A549 (cell line): Measurements from ENCODE around the gene STAT5A. TPM values are rescaled to one million over a fixed set of nuclear protein-coding genes. Genes with fewer than 3 reads are reported as not detected.

Experiments used
- ATAC-seq, 2 experiments: fragments of 200-7000 bp in 1 of 2; fragments of >200 bp in 1 of 2; cut with Nextera tagmentation in 1 of 2; cut with Tn5 transposase in 1 of 2; 3 replicates each; pipeline versions ENCODE4 v1.8.0 to v1.9.1; 2018 to 2020; ENCODE audit warnings: mild to moderate bottlenecking in 1 of 2, moderate library complexity in 1 of 2
- CTCF ChIA-PET: fragments of 300-600 bp; sonication (Branson Sonifier 250); formaldehyde crosslinking; extraction: SDS; loops from one replicate; lab custom pipeline; 2021; ENCODE audit warnings: antibody characterized with exemption, inconsistent platforms; lab: Yijun Ruan, JAX
- POLR2A ChIA-PET: fragments of 350-600 bp; formaldehyde crosslinking; extraction: SDS; loops from one replicate; lab custom pipeline; 2021; ENCODE audit warnings: antibody characterized with exemption, inconsistent platforms; lab: Yijun Ruan, JAX
- DNase-seq, 2 experiments: peaks; one replicate each; pipeline versions ENCODE4 v3.0.0 to v3.0.0-alpha.2; 2011 to 2016; ENCODE audit warnings: low read depth in 1 of 2, low spot score in 1 of 2
- FAIRE-seq: peaks from 2 replicates; lab custom pipeline; 2011; peaks lifted over from hg19 to GRCh38; lab: Jason Lieb, UNC
- H3K27ac ChIP-seq, 2 experiments: fragments of >200 bp; sonication (Bioruptor Twin); formaldehyde crosslinking; 3 replicates each; pipeline ENCODE4 v1.5.1; 2016 to 2017
- H3K4me1 ChIP-seq: fragments of >200 bp; sonication (Bioruptor Twin); formaldehyde crosslinking; 3 replicates; pipeline ENCODE4 v1.6.1; 2016
- H3K4me2 ChIP-seq: fragments of >200 bp; sonication (Bioruptor Twin); formaldehyde crosslinking; 3 replicates; pipeline ENCODE4 v1.6.1; 2016
- H3K4me3 ChIP-seq: fragments of >200 bp; sonication (Bioruptor Twin); formaldehyde crosslinking; 3 replicates; pipeline ENCODE4 v1.5.1; 2016
- H3K9me3 ChIP-seq: fragments of >200 bp; sonication (Bioruptor Twin); formaldehyde crosslinking; 3 replicates; pipeline ENCODE4 v1.6.1; 2016
- CBX2 ChIP-seq: fragments of 200-600 bp; sonication (generic); IDR thresholded peaks from 2 replicates; pipeline ENCODE4 v1.6.1; 2016; ENCODE audit warnings: low read depth, mild to moderate bottlenecking, borderline replicate concordance
- CHD2 ChIP-seq: fragments of 150-350 bp; IDR thresholded peaks from 2 replicates; pipeline ENCODE4 v1.6.1; 2014; ENCODE audit warnings: low read length; ENCODE audit not compliant: partially characterized antibody
- CHD4 ChIP-seq: fragments of 200-600 bp; sonication (generic); IDR thresholded peaks from 2 replicates; pipeline ENCODE4 v1.6.1; 2016; ENCODE audit warnings: antibody characterized with exemption, mild to moderate bottlenecking, borderline replicate concordance
- EHF ChIP-seq: fragments of 250-450 bp; sonication (Bioruptor Pico); IDR thresholded peaks from 2 replicates; pipeline ENCODE4 v1.5.0; 2020; ENCODE audit warnings: mild to moderate bottlenecking
- ELK1 ChIP-seq: fragments of 150-350 bp; IDR thresholded peaks from 2 replicates; pipeline ENCODE4 v1.6.1; 2014; ENCODE audit warnings: low read depth, mild to moderate bottlenecking, low read length
- FOSB ChIP-seq: fragments of 250-450 bp; sonication (Bioruptor Pico); IDR thresholded peaks from 2 replicates; pipeline ENCODE4 v1.5.0; 2020; ENCODE audit warnings: mild to moderate bottlenecking, moderate library complexity
- FOSL2 ChIP-seq, 2 experiments: fragments of 450-650 bp in 1 of 2; fragments of >200 bp in 1 of 2; sonication (Bioruptor Twin) in 1 of 2; formaldehyde crosslinking; IDR thresholded peaks; 2 replicates each; pipeline versions ENCODE4 v1.5.0 to v1.6.1; 2016 to 2020; ENCODE audit warnings: mild to moderate bottlenecking in 1 of 2, moderate library complexity in 1 of 2
- FOXS1 ChIP-seq: fragments of 250-450 bp; sonication (Bioruptor Pico); IDR thresholded peaks from 2 replicates; pipeline ENCODE4 v1.5.0; 2020; ENCODE audit warnings: mild to moderate bottlenecking, moderate library complexity
- HOXA7 ChIP-seq: fragments of 250-450 bp; sonication (Bioruptor Pico); IDR thresholded peaks from 2 replicates; pipeline ENCODE4 v1.5.0; 2020; ENCODE audit warnings: mild to moderate bottlenecking, moderate library complexity
- HOXB5 ChIP-seq: fragments of 250-450 bp; sonication (Bioruptor Pico); IDR thresholded peaks from 2 replicates; pipeline ENCODE4 v1.5.0; 2020; ENCODE audit warnings: mild to moderate bottlenecking, moderate library complexity
- JUN ChIP-seq, 2 experiments: fragments of >200 bp; sonication (Bioruptor Twin); formaldehyde crosslinking; IDR thresholded peaks; 2 replicates in 1 of 2; 3 replicates in 1 of 2; pipeline ENCODE4 v1.6.1; 2016 to 2017
- MAX ChIP-seq: IDR thresholded peaks from 2 replicates; pipeline ENCODE4 v1.6.1; 2012
- NFE2L2 ChIP-seq: fragments of 150-350 bp; conservative IDR thresholded peaks from 2 replicates; pipeline ENCODE4 v1.6.1; 2014; ENCODE audit warnings: low read length
- PHF8 ChIP-seq: fragments of 200-600 bp; sonication (generic); IDR thresholded peaks from 2 replicates; pipeline ENCODE4 v1.6.1; 2016; ENCODE audit warnings: low read depth, mild to moderate bottlenecking, antibody characterized with exemption, moderate library complexity, borderline replicate concordance
- POLR2A ChIP-seq: IDR thresholded peaks from 2 replicates; pipeline ENCODE4 v1.6.1; 2012; ENCODE audit warnings: mild to moderate bottlenecking, low read length
- RCOR1 ChIP-seq: fragments of 150-350 bp; IDR thresholded peaks from 2 replicates; pipeline ENCODE4 v1.6.1; 2014; ENCODE audit warnings: antibody characterized with exemption, low read length, low read depth
- RFX5 ChIP-seq: fragments of 450-650 bp; IDR thresholded peaks from 2 replicates; pipeline ENCODE4 v1.7.1; 2014; ENCODE audit warnings: antibody characterized with exemption, mild to moderate bottlenecking, moderate library complexity
- TP53 ChIP-seq: fragments of 250-450 bp; sonication (Bioruptor Pico); IDR thresholded peaks from 2 replicates; pipeline ENCODE4 v1.5.0; 2021; ENCODE audit warnings: mild to moderate bottlenecking, moderate library complexity
- ZSCAN20 ChIP-seq: fragments of 250-450 bp; sonication (Bioruptor Pico); IDR thresholded peaks from 2 replicates; pipeline ENCODE4 v1.8.0; 2022; ENCODE audit warnings: mild to moderate bottlenecking, moderate library complexity
- WGBS: methylation state at CpG from one replicate; pipeline ENCODE4 v1.1.6; 2017; ENCODE audit errors: missing lambda C conversion rate; 5-methylcytosine and 5-hydroxymethylcytosine counted together
- polyA plus RNA-seq, 4 experiments: library from polyadenylated mRNA; depleted of rRNA in 3 of 4; stranded (reverse); fragments of >200 nt; fragmentation: RNase III in 1 of 4; extraction: RNeasy Plus Mini Kit Qiagen cat#74134 plus additional on column Dnase treatment in 1 of 4; gene quantifications; 2 replicates in 3 of 4; 3 replicates in 1 of 4; pipeline ENCODE4 v1.2.3, GENCODE V29; 2011 to 2017
- TF ChIP-seq, protein P1 (sequence below): fragments of >200 bp; sonication (Bioruptor Twin); formaldehyde crosslinking; IDR thresholded peaks from 3 replicates; pipeline ENCODE4 v1.6.1; 2016
- TF ChIP-seq, protein P2 (sequence below): IDR thresholded peaks from 2 replicates; pipeline ENCODE4 v1.6.1; 2012

The STAT5A gene
- polyA plus RNA-seq, 2 of the 4 experiments (the other 2 are of a cell fraction): 2.2 to 4.0 TPM

DNA sequence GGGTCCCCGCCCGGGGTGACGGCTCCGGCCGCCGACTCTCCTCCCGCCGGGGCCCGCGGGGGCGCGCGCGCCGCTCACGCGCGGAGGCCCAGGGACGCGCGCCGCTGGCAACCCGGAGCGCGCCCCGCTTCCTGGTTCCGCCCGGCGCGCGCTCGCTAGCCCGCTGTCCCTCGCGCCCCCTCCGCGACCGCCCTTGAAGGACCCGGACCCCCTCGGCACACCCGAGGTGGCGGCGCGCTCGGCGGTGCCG lies 12.0 kb upstream of the STAT5A start, which contains the start of gene STAT5B:
Gene STAT5B, minus strand, starts transcription at position 33 of the 250 bp plus-strand sequence. CDS start 44,264 bp downstream, outside the sequence.
- FAIRE-seq (no peak), ATAC-seq (peak in 1 of 2 experiments; percentile 73; a peak in 4 of 6 replicates), DNase-seq (peak; percentile 58 to 83)
- 4% methylated on average over 16 of the region's 47 CpGs for WGBS
- TF ChIP-seq, protein P1, sequence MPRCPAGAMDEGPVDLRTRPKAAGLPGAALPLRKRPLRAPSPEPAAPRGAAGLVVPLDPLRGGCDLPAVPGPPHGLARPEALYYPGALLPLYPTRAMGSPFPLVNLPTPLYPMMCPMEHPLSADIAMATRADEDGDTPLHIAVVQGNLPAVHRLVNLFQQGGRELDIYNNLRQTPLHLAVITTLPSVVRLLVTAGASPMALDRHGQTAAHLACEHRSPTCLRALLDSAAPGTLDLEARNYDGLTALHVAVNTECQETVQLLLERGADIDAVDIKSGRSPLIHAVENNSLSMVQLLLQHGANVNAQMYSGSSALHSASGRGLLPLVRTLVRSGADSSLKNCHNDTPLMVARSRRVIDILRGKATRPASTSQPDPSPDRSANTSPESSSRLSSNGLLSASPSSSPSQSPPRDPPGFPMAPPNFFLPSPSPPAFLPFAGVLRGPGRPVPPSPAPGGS: 0 out of 3 replicates have a peak, but pooled peaks have one; percentile 52
- TF ChIP-seq RFX5 (no peak), HOXB5 (0 out of 2 replicates have a peak, but pooled peaks have one; percentile 45), JUN (IDR thresholded peaks at IDR 0.05) (peak in 1 of 2 experiments; percentile 66; a peak in 3 of 5 replicates), ZSCAN20 (CRISPR knock-in tag) (0 out of 2 replicates have a peak, but pooled peaks have one; percentile 65), HOXA7 (no peak), EHF (CRISPR knock-in tag) (peak; percentile 13; the same call in 1 of the 2 replicates), POLR2A (peak; percentile 62)
- peak within 1 kb of the TSS; percentile 65 for H3K4me3 ChIP-seq
- H3K27ac ChIP-seq: peak within 1 kb of the TSS; percentile 94 to 96
- H3K4me1 ChIP-seq: peaks cover 34% of the 10 kb centered on the region
- no peaks in the 10 kb centered on the region for H3K9me3 ChIP-seq
- ChIA-PET POLR2A (no interaction called here), CTCF (interaction anchor here (1.4 to 2.0 kb wide), 5 partner anchors 9 to 47 kb away, joined by 3 to 8 read pairs (median 4); no protein-coding TSS in a partner anchor)
- peak within 1 kb of the TSS; percentile 88 for H3K4me2 ChIP-seq

DNA sequence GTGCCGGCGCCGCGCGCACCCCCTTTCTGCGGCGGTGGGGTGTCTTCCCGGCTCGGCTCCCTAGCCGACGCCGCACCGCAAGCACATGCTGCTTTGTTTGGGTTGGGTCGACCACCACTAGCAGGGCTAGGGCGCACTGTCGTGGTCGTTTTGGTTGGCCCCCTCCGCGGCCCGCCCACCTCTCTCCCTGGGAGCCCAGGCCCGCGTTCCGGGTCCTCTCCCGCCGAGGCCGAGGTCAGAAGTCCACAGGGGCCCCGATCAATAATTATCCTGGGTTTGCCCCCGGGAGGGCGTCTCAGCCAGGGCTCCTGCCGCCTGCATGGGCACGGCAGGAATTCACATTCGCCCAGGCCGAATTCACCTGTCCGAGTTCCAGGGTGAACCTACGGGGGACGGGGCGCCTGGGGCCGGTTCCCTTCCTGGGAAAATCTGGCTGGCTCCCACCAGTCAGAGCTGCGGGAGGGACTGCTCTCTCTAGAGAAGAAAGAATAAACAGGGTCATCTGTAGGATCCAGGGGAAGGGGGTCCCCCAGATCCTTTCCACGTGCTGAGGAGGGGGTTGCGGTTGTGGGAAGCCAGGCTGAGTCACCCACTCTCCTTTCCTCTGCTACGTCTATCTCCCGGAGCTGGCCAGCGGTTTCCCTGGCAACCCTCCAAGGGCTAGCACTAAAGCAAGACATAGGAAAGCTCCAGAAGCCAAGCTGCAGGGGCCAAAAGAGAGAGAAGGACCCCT lies 11.5 kb upstream of the STAT5A start:
- no peak for TF ChIP-seq NFE2L2
- TF ChIP-seq, protein P2, sequence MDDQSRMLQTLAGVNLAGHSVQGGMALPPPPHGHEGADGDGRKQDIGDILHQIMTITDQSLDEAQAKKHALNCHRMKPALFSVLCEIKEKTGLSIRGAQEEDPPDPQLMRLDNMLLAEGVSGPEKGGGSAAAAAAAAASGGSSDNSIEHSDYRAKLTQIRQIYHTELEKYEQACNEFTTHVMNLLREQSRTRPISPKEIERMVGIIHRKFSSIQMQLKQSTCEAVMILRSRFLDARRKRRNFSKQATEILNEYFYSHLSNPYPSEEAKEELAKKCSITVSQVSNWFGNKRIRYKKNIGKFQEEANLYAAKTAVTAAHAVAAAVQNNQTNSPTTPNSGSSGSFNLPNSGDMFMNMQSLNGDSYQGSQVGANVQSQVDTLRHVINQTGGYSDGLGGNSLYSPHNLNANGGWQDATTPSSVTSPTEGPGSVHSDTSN: no peak
- no peak for TF ChIP-seq TP53 (CRISPR knock-in tag)
- peak; percentile 40; the same call in 1 of the 2 replicates for TF ChIP-seq CHD4
- TF ChIP-seq FOSL2 (IDR thresholded peaks at IDR 0.05): no peak
- peak; percentile 72 for TF ChIP-seq FOSL2 (CRISPR knock-in tag; IDR thresholded peaks at IDR 0.05)
- no peak for TF ChIP-seq CHD2
- no peak for TF ChIP-seq ELK1
- TF ChIP-seq JUN (IDR thresholded peaks at IDR 0.05): peak in 1 of 2 experiments; percentile 63; a peak in 2 of 5 replicates
- TF ChIP-seq POLR2A: 0 out of 2 replicates have a peak, but pooled peaks have one; percentile 17
- peak; percentile 57 for TF ChIP-seq MAX
- TF ChIP-seq FOSB (CRISPR knock-in tag): no peak
- TF ChIP-seq FOXS1 (CRISPR knock-in tag): no peak
- TF ChIP-seq CBX2: no peak
- peak; percentile 81 for TF ChIP-seq PHF8
- no peak for TF ChIP-seq RCOR1
- DNase-seq (peak; percentile 66 to 76), FAIRE-seq (no peak), ATAC-seq (peak; percentile 67 to 72)
- ChIA-PET CTCF (interaction anchor here (0.6 to 2.0 kb wide), 13 partner anchors 9 to 133 kb away, joined by 3 to 7 read pairs (median 4); partner anchors contain the start of gene STAT5A), POLR2A (interaction anchor here (0.6 to 1.4 kb wide), 8 partner anchors 10 to 243 kb away, joined by 3 to 7 read pairs (median 4); partner anchors contain the start of genes CAVIN1, STAT3 and STAT5A)
- Histone ChIP-seq H3K4me3 (peak overlapping the region; percentile 65), H3K4me1 (peaks cover 32% of the 10 kb centered on the region), H3K4me2 (peak overlapping the region; percentile 88), H3K27ac (peak overlapping the region; percentile 94 to 96), H3K9me3 (no peaks in the 10 kb centered on the region)
- WGBS: 3% methylated on average over 24 of the region's 44 CpGs
